Upper lobe of left lung (tissue), 6 donors: ENCODE results near the gene WDR48. TPM values are rescaled to one million over a fixed set of nuclear protein-coding genes. Genes with fewer than 3 reads are reported as not detected.
"Not testable (repeated sequence)": the region's sequence is repeated elsewhere in the genome, so short reads cannot be mapped to it uniquely, and the experiment has no call there.

Experiments used
- ATAC-seq, 2 donors: fragments of 200-7000 bp; cut with Tn5 transposase; one replicate each; pipeline ENCODE4 v1.9.1; 2022; ENCODE audit warnings: mild to moderate bottlenecking in 2 of 2, moderate library complexity in 2 of 2; ENCODE audit not compliant: low FRiP score in 2 of 2
- DNase-seq, 2 donors: peaks; one replicate each; pipeline ENCODE4 v3.0.0-alpha.2; 2019 to 2020
- H3K27ac ChIP-seq, 4 donors: fragments of 200-600 bp; sonication (generic); one replicate each; pipeline ENCODE4 v1.5.1; 2016 to 2019
- H3K27me3 ChIP-seq, 4 donors: fragments of 200-600 bp; sonication (generic); one replicate each; pipeline ENCODE4 v1.5.1; 2017 to 2019
- H3K36me3 ChIP-seq, 4 donors: fragments of 200-600 bp; sonication (generic); one replicate each; pipeline ENCODE4 v1.5.1; 2016 to 2019
- H3K4me1 ChIP-seq, 4 donors: fragments of 200-600 bp; sonication (generic); one replicate each; pipeline ENCODE4 v1.5.1; 2018 to 2019
- H3K4me3 ChIP-seq, 4 donors: fragments of 200-600 bp; sonication (generic); one replicate each; pipeline ENCODE4 v1.5.1; 2017 to 2019; ENCODE audit warnings: mild to moderate bottlenecking in 2 of 4, moderate library complexity in 1 of 4
- H3K9me3 ChIP-seq, 4 donors: fragments of 200-600 bp; sonication (generic); one replicate each; pipeline ENCODE4 v1.5.1; 2018 to 2019
- CTCF ChIP-seq, 6 experiments: fragments of 450-650 bp in 4 of 6; fragments of 200-600 bp in 2 of 6; sonication (generic) in 2 of 6; IDR thresholded peaks; one replicate each; pipeline ENCODE4 v1.5.1; 2016 to 2019; ENCODE audit warnings: antibody characterized with exemption in 6 of 6
- EP300 ChIP-seq, 4 donors: sonication (generic); formaldehyde crosslinking; IDR thresholded peaks; one replicate each; pipeline ENCODE4 v1.5.1; 2017; ENCODE audit warnings: antibody characterized with exemption in 4 of 4, control low read depth in 2 of 4
- POLR2A ChIP-seq, 4 donors: fragments of 450-650 bp; IDR thresholded peaks; one replicate each; pipeline ENCODE4 v1.5.1; 2016 to 2017; ENCODE audit warnings: antibody characterized with exemption in 4 of 4, mild to moderate bottlenecking in 2 of 4
- POLR2AphosphoS5 ChIP-seq, 2 donors: sonication (generic); formaldehyde crosslinking; IDR thresholded peaks; one replicate each; pipeline ENCODE4 v1.5.1; 2017; ENCODE audit warnings: antibody characterized with exemption in 2 of 2
- WGBS, 2 donors: methylation state at CpG; one replicate each; pipeline ENCODE4 v1.1.5; 2017 to 2018; 5-methylcytosine and 5-hydroxymethylcytosine counted together
- total RNA-seq, 6 donors: library from RNA; depleted of rRNA in 4 of 6; stranded (reverse); fragments of >200 nt in 4 of 6; gene quantifications; one replicate each; pipeline versions ENCODE4 v1.1.0 to v1.2.1, GENCODE V29; 2016 to 2021
- donor health status: DM: no; HTN: no; CAD: no; lungs with moderate emphysema.
- donor health status: DM: no; HTN: yes; CAD: no; lungs with severe emphysema.

Gene WDR48
- total RNA-seq, 6 donors from 2014 or later, result 9.7 to 30.2 (median 25.5) TPM

- DNase-seq, result no peak
- 82 to 93% methylated on average over 2 of the region's 2 CpGs for WGBS, 2 donors
- Histone ChIP-seq H3K27ac (no peak overlapping the region), H3K4me3 (no peak overlapping the region), H3K9me3 (no peaks in the 10 kb centered on the region), H3K36me3 (no peaks in the 10 kb centered on the region), H3K4me1 (peaks cover 15 to 23% (median 18%) of the 10 kb centered on the region in 4 donors), H3K27me3 (no peaks in the 10 kb centered on the region)
- TF ChIP-seq POLR2AphosphoS5 (IDR thresholded peaks at IDR 0.05) (no peak), POLR2A (IDR thresholded peaks at IDR 0.05) (no peak), EP300 (IDR thresholded peaks at IDR 0.05) (no peak), CTCF (IDR thresholded peaks at IDR 0.05) (no peak)
- no peak for ATAC-seq
Observed at GRCh38 chr3:39053696-39054095, 1.9 kb downstream of the WDR48 start.

GRCh38 chr3:39056151-39056550 lies 4.3 kb downstream of the WDR48 start:
- Histone ChIP-seq H3K4me3 (no peak overlapping the region), H3K4me1 (peaks cover 13 to 20% (median 17%) of the 10 kb centered on the region in 4 donors), H3K36me3 (no peaks in the 10 kb centered on the region), H3K9me3 (no peaks in the 10 kb centered on the region), H3K27ac (no peak overlapping the region), H3K27me3 (no peaks in the 10 kb centered on the region)
- TF ChIP-seq POLR2A (IDR thresholded peaks at IDR 0.05), result no peak
- no peak for TF ChIP-seq POLR2AphosphoS5 (IDR thresholded peaks at IDR 0.05)
- no peak for TF ChIP-seq CTCF (IDR thresholded peaks at IDR 0.05)
- TF ChIP-seq EP300 (IDR thresholded peaks at IDR 0.05), result no peak
- ATAC-seq (no peak), DNase-seq (no peak)
- WGBS, 2 donors, result 75 to 88% methylated on average over 3 of the region's 3 CpGs

DNA sequence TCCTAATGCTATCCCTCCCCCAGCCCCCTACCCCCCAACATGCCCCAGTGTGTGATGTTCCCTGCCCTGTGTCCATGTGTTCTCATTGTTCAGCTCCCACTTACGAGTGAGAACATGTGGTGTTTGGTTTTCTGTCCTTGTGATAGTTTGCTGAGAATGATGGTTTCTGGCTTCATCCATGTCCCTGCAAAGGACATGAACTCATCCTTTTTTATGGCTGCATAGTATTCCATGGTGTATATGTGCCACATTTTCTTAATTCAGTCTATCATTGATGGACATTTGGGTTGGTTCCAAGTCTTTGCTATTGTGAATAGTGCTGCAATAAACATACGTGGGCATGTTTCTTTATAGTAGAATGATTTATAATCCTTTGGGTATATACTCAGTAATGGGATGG lies 9.4 kb downstream of the WDR48 start:
- H3K4me3 ChIP-seq, H3K36me3 ChIP-seq, H3K9me3 ChIP-seq, H3K4me1 ChIP-seq, DNase-seq, H3K27me3 ChIP-seq, ATAC-seq, H3K27ac ChIP-seq: not testable (repeated sequence)
- WGBS, 2 donors, result 83 to 88% methylated on average over 2 of the region's 2 CpGs

- Histone ChIP-seq H3K9me3 (no peaks in the 10 kb centered on the region), H3K4me1 (peaks cover 0 to 2% (median 0%) of the 10 kb centered on the region in 4 donors), H3K36me3 (peaks cover 0 to 19% (median 9%) of the 10 kb centered on the region in 4 donors), H3K4me3 (no peak overlapping the region), H3K27me3 (no peaks in the 10 kb centered on the region), H3K27ac (no peak overlapping the region)
- no peak for DNase-seq
- WGBS, 2 donors, result 69 to 75% methylated on average over 1 of the region's 1 CpG
- TF ChIP-seq POLR2A (IDR thresholded peaks at IDR 0.05) (no peak), CTCF (IDR thresholded peaks at IDR 0.05) (no peak), EP300 (IDR thresholded peaks at IDR 0.05) (no peak), POLR2AphosphoS5 (IDR thresholded peaks at IDR 0.05) (no peak)
- ATAC-seq, result no peak
Observed at GRCh38 chr3:39062180-39062579, 10.4 kb downstream of the WDR48 start.

- H3K4me1 ChIP-seq, result peaks cover 0 to 2% (median 0%) of the 10 kb centered on the region in 4 donors
- DNase-seq (no peak), ATAC-seq (no peak)
- no peak overlapping the region for H3K4me3 ChIP-seq
- no peak for TF ChIP-seq EP300 (IDR thresholded peaks at IDR 0.05)
- no peak for TF ChIP-seq POLR2AphosphoS5 (IDR thresholded peaks at IDR 0.05)
- TF ChIP-seq CTCF (IDR thresholded peaks at IDR 0.05), result no peak
- TF ChIP-seq POLR2A (IDR thresholded peaks at IDR 0.05), result no peak
- H3K9me3 ChIP-seq, result no peaks in the 10 kb centered on the region
- no peak overlapping the region for H3K27ac ChIP-seq
- H3K27me3 ChIP-seq, result no peaks in the 10 kb centered on the region
- 94 to 95% methylated on average over 3 of the region's 3 CpGs for WGBS, 2 donors
- H3K36me3 ChIP-seq, result peaks cover 0 to 28% (median 13%) of the 10 kb centered on the region in 4 donors
Observed at GRCh38 chr3:39063143-39063542, 11.3 kb downstream of the WDR48 start.
